HepG2 (cell line): Measurements from ENCODE around the gene UST. TPM values are rescaled to one million over a fixed set of nuclear protein-coding genes. Genes with fewer than 3 reads are reported as not detected.

ENCODE experiments used
- ATAC-seq: fragments of 200-7000 bp; cut with Tn5 transposase; 3 replicates; pipeline ENCODE4 v1.9.1; 2020; ENCODE audit warnings: mild to moderate bottlenecking, moderate library complexity
- BruUV-seq: library from RNA; stranded (reverse); fragments of 400-500 nt; replicated peaks from 2 replicates; lab custom pipeline; 2021; lab: Mats Ljungman, UMichigan
- CTCF ChIA-PET: fragments of 300-600 bp; formaldehyde crosslinking; extraction: SDS; loops from one replicate; lab custom pipeline; 2021; ENCODE audit warnings: low total read pairs, inconsistent platforms, low intra/inter-chr PET ratio; lab: Yijun Ruan, JAX
- POLR2A ChIA-PET: fragments of 350-600 bp; sonication (Branson Sonifier 250); formaldehyde crosslinking; loops from one replicate; lab custom pipeline; 2020; ENCODE audit warnings: antibody characterized with exemption, inconsistent platforms; lab: Yijun Ruan, JAX
- DNase-seq: peaks from one replicate; pipeline ENCODE4 v3.0.0-alpha.2; 2015; ENCODE audit warnings: low spot score
- FAIRE-seq: peaks from 3 replicates; lab custom pipeline; 2011; peaks lifted over from hg19 to GRCh38; lab: Jason Lieb, UNC
- H2AFZ ChIP-seq: one replicate; pipeline ENCODE4 v1.6.1; 2011; ENCODE audit warnings: low read length, inconsistent platforms
- H3K27ac ChIP-seq: fragments of 300-600 bp; 3 replicates; pipeline ENCODE4 v1.8.0; 2011; ENCODE audit warnings: mixed run types, mild to moderate bottlenecking, mixed read lengths, low read length, inconsistent platforms; ENCODE audit not compliant: insufficient read depth; ENCODE audit errors: extremely low read length
- H3K27me3 ChIP-seq, 2 experiments: fragments of 200-600 bp in 1 of 2; 2 replicates in 1 of 2; 3 replicates in 1 of 2; pipeline versions ENCODE4 v1.6.0 to v1.8.0; 2011; ENCODE audit warnings: low read length in 2 of 2, mild to moderate bottlenecking in 2 of 2, moderate library complexity in 2 of 2, inconsistent platforms in 1 of 2; ENCODE audit not compliant: insufficient read depth in 2 of 2, control insufficient read depth in 1 of 2
- H3K36me3 ChIP-seq, 2 experiments: fragments of 200-600 bp in 1 of 2; replicated peaks in 1 of 2; 2 replicates in 1 of 2; 3 replicates in 1 of 2; pipeline versions ENCODE4 v1.5.1 to v1.8.0; 2011; ENCODE audit warnings: low read length in 2 of 2, inconsistent platforms in 1 of 2; ENCODE audit not compliant: insufficient read depth in 2 of 2, control insufficient read depth in 1 of 2
- H3K4me1 ChIP-seq: 2 replicates; pipeline ENCODE4 v1.5.1; 2012; ENCODE audit warnings: low read length, inconsistent platforms; ENCODE audit not compliant: insufficient read depth
- H3K4me2 ChIP-seq: 2 replicates; pipeline ENCODE4 v1.6.0; 2011; ENCODE audit warnings: low read depth, low read length, inconsistent platforms
- H3K4me3 ChIP-seq, 3 experiments: fragments of 200-600 bp in 1 of 3; sonication (generic), shearing (Covaris generic) in 1 of 3; replicated peaks in 1 of 3; 2 replicates each; pipeline ENCODE4 v1.5.1; 2011 to 2016; ENCODE audit warnings: low read length in 3 of 3, inconsistent platforms in 2 of 3, low read depth in 2 of 3, mild to moderate bottlenecking in 2 of 3, control low read depth in 1 of 3, mixed read lengths in 1 of 3; ENCODE audit not compliant: insufficient read depth in 1 of 3
- H3K79me2 ChIP-seq: one replicate; pipeline ENCODE4 v1.6.1; 2011; ENCODE audit warnings: low read length, inconsistent platforms; ENCODE audit not compliant: insufficient read depth
- H3K9ac ChIP-seq: 2 replicates; pipeline ENCODE4 v1.6.0; 2011; ENCODE audit warnings: mild to moderate bottlenecking, low read depth, low read length, inconsistent platforms; ENCODE audit not compliant: insufficient read depth
- H3K9me3 ChIP-seq: 2 replicates; pipeline ENCODE4 v1.5.1; 2012; ENCODE audit warnings: mild to moderate bottlenecking, low read length
- H4K20me1 ChIP-seq: 2 replicates; pipeline ENCODE4 v1.6.0; 2011; ENCODE audit warnings: inconsistent platforms, mild to moderate bottlenecking, low read length, moderate library complexity; ENCODE audit not compliant: insufficient read depth
- CEBPG ChIP-seq: IDR thresholded peaks from 2 replicates; pipeline ENCODE4 v1.6.1; 2016
- ESRRA ChIP-seq: sonication (generic); formaldehyde crosslinking; IDR thresholded peaks from 2 replicates; pipeline ENCODE4 v1.5.1; 2020; ENCODE audit warnings: mild to moderate bottlenecking, low read depth, missing genetic modification reagents
- GATA4 ChIP-seq: sonication (generic); IDR thresholded peaks from 2 replicates; pipeline ENCODE4 v1.6.1; 2016; ENCODE audit warnings: antibody characterized with exemption, low read depth, borderline replicate concordance
- HNRNPL ChIP-seq: fragments of 200-400 bp; formaldehyde crosslinking; IDR thresholded peaks from 2 replicates; pipeline ENCODE4 v1.6.1; 2017; ENCODE audit warnings: mild to moderate bottlenecking, low read depth, low read length
- LRRFIP1 ChIP-seq: sonication (generic); formaldehyde crosslinking; conservative IDR thresholded peaks from 2 replicates; pipeline ENCODE4 v1.4.0; 2020; ENCODE audit warnings: missing genetic modification reagents
- SIX4 ChIP-seq: sonication (generic); formaldehyde crosslinking; IDR thresholded peaks from 2 replicates; pipeline ENCODE4 v1.4.0; 2020; ENCODE audit warnings: missing genetic modification reagents
- SNAPC5 ChIP-seq: sonication (generic); formaldehyde crosslinking; IDR thresholded peaks from 2 replicates; pipeline ENCODE4 v1.8.1; 2023; ENCODE audit warnings: mild to moderate bottlenecking, missing genetic modification reagents, borderline replicate concordance
- TERF1 ChIP-seq: sonication (generic); formaldehyde crosslinking; IDR thresholded peaks from 2 replicates; pipeline ENCODE4 v1.8.0; 2022; ENCODE audit warnings: mild to moderate bottlenecking, missing genetic modification reagents, moderate library complexity
- WGBS: methylation state at CpG from one replicate; pipeline ENCODE4 v1.1.6; 2017; ENCODE audit warnings: low lambda C conversion rate; 5-methylcytosine and 5-hydroxymethylcytosine counted together
- in situ Hi-C: cut with HindIII; loops from 2 replicates; pipeline ENCODE4 v1.10.0; 2017; ENCODE audit warnings: low pct_unique_long_range_greater_than_20kb; ENCODE audit not compliant: extremely low pct_ligation_motif_present
- intact Hi-C: fragments of 100-400 bp; cut with micrococcal nuclease; formaldehyde crosslinking; loops from one replicate; pipeline ENCODE4 v1.10.0; 2022; ENCODE audit not compliant: unreplicated experiment
- polyA plus RNA-seq, 8 experiments: library from polyadenylated mRNA; depleted of rRNA in 3 of 8; stranded (reverse) in 7 of 8; unstranded in 1 of 8; fragments of >200 nt; fragmentation: Illumina TruSeq in 4 of 8; extraction: Trizol in 4 of 8; gene quantifications; 2 replicates each; pipeline versions ENCODE4 v1.2.1 to v1.2.3, GENCODE V29; 2011 to 2016; ENCODE audit warnings: low read depth in 4 of 8, missing spikeins in 1 of 8, mixed read lengths in 1 of 8; ENCODE audit not compliant: insufficient read depth in 1 of 8
- total RNA-seq, 5 experiments: library from RNA; depleted of rRNA; stranded (reverse); fragments of >200 nt; fragmentation: Illumina TruSeq; extraction: Trizol; gene quantifications; 2 replicates each; pipeline ENCODE4 v1.2.3, GENCODE V29; 2016; ENCODE audit warnings: low read depth in 1 of 5
- TF ChIP-seq, protein P1 (sequence below): sonication (generic); formaldehyde crosslinking; IDR thresholded peaks from 2 replicates; pipeline ENCODE4 v1.4.0; 2020; ENCODE audit warnings: missing genetic modification reagents

Gene UST
- total and polyA plus RNA-seq, 2 of the 13 experiments (the other 11 are each of a cell fraction or from before 2014, with no cell fraction given), result 0.27 TPM; not detected in 1

DNA sequence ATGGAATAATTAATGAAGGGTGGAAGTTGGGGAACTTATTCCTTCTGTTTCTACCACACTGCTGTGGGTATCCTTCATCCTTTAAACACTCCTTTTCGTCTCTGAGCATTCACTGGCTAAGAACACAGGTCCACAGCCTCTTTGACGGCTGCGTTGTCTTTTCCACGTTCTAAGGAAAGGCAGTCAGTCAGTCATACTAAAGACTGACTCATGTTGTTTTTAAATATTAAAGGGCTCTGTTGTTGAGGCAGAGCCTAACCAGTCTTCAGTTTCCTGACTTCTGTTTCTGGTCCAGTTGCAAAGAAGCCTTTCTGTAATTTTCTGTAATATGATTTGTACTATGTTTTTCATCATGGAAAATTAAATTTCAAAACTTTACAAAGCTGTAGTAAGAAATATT lies 48.0 kb downstream of the UST start:
- DNase-seq, result no peak
- no peaks in the 10 kb centered on the region for H3K4me1 ChIP-seq
- H3K9me3 ChIP-seq, result no peaks in the 10 kb centered on the region
- no TSS peak for BruUV-seq
- WGBS, result 52% methylated on average over 4 of the region's 4 CpGs
- ChIA-PET POLR2A (no interaction called here), CTCF (no interaction called here)
- no peak overlapping the region for H3K4me3 ChIP-seq
- ATAC-seq, result no peak
- TF ChIP-seq SIX4 (CRISPR knock-in tag) (no peak), SNAPC5 (CRISPR knock-in tag) (no peak), ESRRA (CRISPR knock-in tag) (no peak), TERF1 (no peak), HNRNPL (no peak), GATA4 (no peak), CEBPG (CRISPR knock-in tag) (no peak), LRRFIP1 (CRISPR knock-in tag) (no peak)
- TF ChIP-seq, protein P1, sequence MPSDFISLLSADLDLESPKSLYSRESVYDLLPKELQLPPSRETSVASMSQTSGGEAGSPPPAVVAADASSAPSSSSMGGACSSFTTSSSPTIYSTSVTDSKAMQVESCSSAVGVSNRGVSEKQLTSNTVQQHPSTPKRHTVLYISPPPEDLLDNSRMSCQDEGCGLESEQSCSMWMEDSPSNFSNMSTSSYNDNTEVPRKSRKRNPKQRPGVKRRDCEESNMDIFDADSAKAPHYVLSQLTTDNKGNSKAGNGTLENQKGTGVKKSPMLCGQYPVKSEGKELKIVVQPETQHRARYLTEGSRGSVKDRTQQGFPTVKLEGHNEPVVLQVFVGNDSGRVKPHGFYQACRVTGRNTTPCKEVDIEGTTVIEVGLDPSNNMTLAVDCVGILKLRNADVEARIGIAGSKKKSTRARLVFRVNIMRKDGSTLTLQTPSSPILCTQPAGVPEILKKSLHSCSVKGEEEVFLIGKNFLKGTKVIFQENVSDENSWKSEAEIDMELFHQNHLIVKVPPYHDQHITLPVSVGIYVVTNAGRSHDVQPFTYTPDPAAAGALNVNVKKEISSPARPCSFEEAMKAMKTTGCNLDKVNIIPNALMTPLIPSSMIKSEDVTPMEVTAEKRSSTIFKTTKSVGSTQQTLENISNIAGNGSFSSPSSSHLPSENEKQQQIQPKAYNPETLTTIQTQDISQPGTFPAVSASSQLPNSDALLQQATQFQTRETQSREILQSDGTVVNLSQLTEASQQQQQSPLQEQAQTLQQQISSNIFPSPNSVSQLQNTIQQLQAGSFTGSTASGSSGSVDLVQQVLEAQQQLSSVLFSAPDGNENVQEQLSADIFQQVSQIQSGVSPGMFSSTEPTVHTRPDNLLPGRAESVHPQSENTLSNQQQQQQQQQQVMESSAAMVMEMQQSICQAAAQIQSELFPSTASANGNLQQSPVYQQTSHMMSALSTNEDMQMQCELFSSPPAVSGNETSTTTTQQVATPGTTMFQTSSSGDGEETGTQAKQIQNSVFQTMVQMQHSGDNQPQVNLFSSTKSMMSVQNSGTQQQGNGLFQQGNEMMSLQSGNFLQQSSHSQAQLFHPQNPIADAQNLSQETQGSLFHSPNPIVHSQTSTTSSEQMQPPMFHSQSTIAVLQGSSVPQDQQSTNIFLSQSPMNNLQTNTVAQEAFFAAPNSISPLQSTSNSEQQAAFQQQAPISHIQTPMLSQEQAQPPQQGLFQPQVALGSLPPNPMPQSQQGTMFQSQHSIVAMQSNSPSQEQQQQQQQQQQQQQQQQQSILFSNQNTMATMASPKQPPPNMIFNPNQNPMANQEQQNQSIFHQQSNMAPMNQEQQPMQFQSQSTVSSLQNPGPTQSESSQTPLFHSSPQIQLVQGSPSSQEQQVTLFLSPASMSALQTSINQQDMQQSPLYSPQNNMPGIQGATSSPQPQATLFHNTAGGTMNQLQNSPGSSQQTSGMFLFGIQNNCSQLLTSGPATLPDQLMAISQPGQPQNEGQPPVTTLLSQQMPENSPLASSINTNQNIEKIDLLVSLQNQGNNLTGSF (CRISPR knock-in tag), result no peak
- intact Hi-C loops, result no loop called here
- H3K27ac ChIP-seq, result no peak overlapping the region
- peaks cover 3 to 16% of the 10 kb centered on the region in 2 experiments; a peak in 3 of 5 replicates for H3K27me3 ChIP-seq
- H4K20me1 ChIP-seq, result no peaks in the 10 kb centered on the region
- H3K4me2 ChIP-seq, result no peak overlapping the region
- in situ Hi-C loops, result no loop called here
- H2AFZ ChIP-seq, result no peak overlapping the region
- FAIRE-seq, result no peak
- no peak overlapping the region for H3K9ac ChIP-seq
- no peaks in the 10 kb centered on the region for H3K36me3 ChIP-seq
- H3K79me2 ChIP-seq, result no peaks in the 10 kb centered on the region
